IMR-90 (cell line): Measurements from ENCODE around the gene POLR2L. TPM values are rescaled to one million over a fixed set of nuclear protein-coding genes. Genes with fewer than 3 reads are reported as not detected.

ENCODE experiments used
- ATAC-seq: fragments of 200-7000 bp; cut with Tn5 transposase; 2 replicates; pipeline ENCODE4 v1.9.1; 2020; ENCODE audit warnings: low read depth, mild to moderate bottlenecking, moderate library complexity
- BruUV-seq: library from RNA; stranded (reverse); fragments of 400-500 nt; replicated peaks from 2 replicates; lab custom pipeline; 2021; lab: Mats Ljungman, UMichigan
- CTCF ChIA-PET: fragments of 300-600 bp; formaldehyde crosslinking; extraction: SDS; loops from one replicate; lab custom pipeline; 2021; ENCODE audit warnings: antibody characterized with exemption; lab: Yijun Ruan, JAX
- POLR2A ChIA-PET: fragments of 300-600 bp; sonication (Branson Sonifier 250); formaldehyde crosslinking; loops from one replicate; lab custom pipeline; 2022; ENCODE audit warnings: antibody characterized with exemption; ENCODE audit not compliant: unreplicated experiment; lab: Charles Lee
- DNase-seq: peaks from one replicate; pipeline ENCODE4 v3.0.0; 2013
- H2AFZ ChIP-seq: replicated peaks from 2 replicates; pipeline ENCODE3; 2013; ENCODE audit warnings: low read length, mild to moderate bottlenecking; ENCODE audit not compliant: poor library complexity
- H2AK5ac ChIP-seq: 2 replicates; pipeline ENCODE4 v1.6.1; 2013; ENCODE audit warnings: low read depth, low read length, inconsistent platforms
- H2AK9ac ChIP-seq: replicated peaks from 2 replicates; pipeline ENCODE3; 2013; ENCODE audit warnings: mild to moderate bottlenecking, low read depth, low read length, moderate library complexity; ENCODE audit not compliant: poor library complexity
- H2BK120ac ChIP-seq: 2 replicates; pipeline ENCODE4 v1.6.1; 2013; ENCODE audit warnings: low read depth, low read length, inconsistent platforms
- H2BK15ac ChIP-seq: 3 replicates; pipeline ENCODE4 v1.6.1; 2013; ENCODE audit warnings: low read depth, low read length, inconsistent platforms
- H2BK20ac ChIP-seq: 2 replicates; pipeline ENCODE4 v1.6.1; 2013; ENCODE audit warnings: low read depth, mild to moderate bottlenecking, inconsistent platforms, low read length, moderate library complexity
- H2BK5ac ChIP-seq: 2 replicates; pipeline ENCODE4 v1.6.1; 2013; ENCODE audit warnings: mild to moderate bottlenecking, low read depth, low read length, inconsistent platforms; ENCODE audit not compliant: poor library complexity, severe bottlenecking
- H3K14ac ChIP-seq: replicated peaks from 2 replicates; pipeline ENCODE4 v1.6.1; 2013; ENCODE audit warnings: low read depth, low read length, inconsistent platforms
- H3K18ac ChIP-seq: 2 replicates; pipeline ENCODE4 v1.6.1; 2013; ENCODE audit warnings: low read depth, low read length, control low read depth
- H3K23ac ChIP-seq: 2 replicates; pipeline ENCODE4 v1.6.1; 2013; ENCODE audit warnings: low read depth, low read length, inconsistent platforms
- H3K27ac ChIP-seq: 2 replicates; pipeline ENCODE4 v1.5.1; 2013; ENCODE audit warnings: mild to moderate bottlenecking, control low read depth, low read length; ENCODE audit not compliant: insufficient read depth
- H3K27me3 ChIP-seq: 2 replicates; pipeline ENCODE4 v1.6.1; 2013; ENCODE audit warnings: low read length; ENCODE audit not compliant: control insufficient read depth, insufficient read depth
- H3K36me3 ChIP-seq: 2 replicates; pipeline ENCODE4 v1.6.1; 2013; ENCODE audit warnings: low read length, mixed read lengths; ENCODE audit not compliant: control insufficient read depth, insufficient read depth
- H3K4ac ChIP-seq: 2 replicates; pipeline ENCODE4 v1.6.1; 2013; ENCODE audit warnings: low read depth, low read length, inconsistent platforms
- H3K4me1 ChIP-seq: 2 replicates; pipeline ENCODE4 v1.6.1; 2013; ENCODE audit warnings: low read length, mixed read lengths; ENCODE audit not compliant: control insufficient read depth, insufficient read depth
- H3K4me2 ChIP-seq: 2 replicates; pipeline ENCODE4 v1.6.1; 2013; ENCODE audit warnings: low read depth, mild to moderate bottlenecking, control low read depth, low read length, moderate library complexity
- H3K4me3 ChIP-seq: 2 replicates; pipeline ENCODE4 v1.5.1; 2013; ENCODE audit warnings: low read depth, mild to moderate bottlenecking, control low read depth, low read length, moderate library complexity; ENCODE audit not compliant: insufficient read depth
- H3K56ac ChIP-seq: 2 replicates; pipeline ENCODE4 v1.6.1; 2013; ENCODE audit warnings: low read length, inconsistent platforms; ENCODE audit not compliant: insufficient read depth; ENCODE audit errors: extremely low read depth
- H3K79me1 ChIP-seq, 2 experiments: 2 replicates each; pipeline ENCODE4 v1.6.1; 2013; ENCODE audit warnings: low read length in 2 of 2, inconsistent platforms in 1 of 2, low read depth in 1 of 2
- H3K9ac ChIP-seq: 2 replicates; pipeline ENCODE4 v1.6.1; 2013; ENCODE audit warnings: low read depth, low read length, control low read depth
- H3K9me1 ChIP-seq: 2 replicates; pipeline ENCODE4 v1.6.1; 2013; ENCODE audit warnings: low read length, inconsistent platforms; ENCODE audit not compliant: insufficient read depth
- H3K9me3 ChIP-seq: 2 replicates; pipeline ENCODE4 v1.6.1; 2013; ENCODE audit warnings: low read length; ENCODE audit not compliant: control insufficient read depth, insufficient read depth
- H4K20me1 ChIP-seq: 2 replicates; pipeline ENCODE4 v1.6.1; 2013; ENCODE audit warnings: low read length, inconsistent platforms; ENCODE audit not compliant: insufficient read depth
- H4K5ac ChIP-seq: 2 replicates; pipeline ENCODE4 v1.6.1; 2013; ENCODE audit warnings: mild to moderate bottlenecking, low read depth, low read length, control low read depth
- H4K8ac ChIP-seq, 2 experiments: 2 replicates each; pipeline ENCODE4 v1.6.1; 2013; ENCODE audit warnings: low read depth in 2 of 2, low read length in 2 of 2, control low read depth in 1 of 2, inconsistent platforms in 1 of 2
- H4K91ac ChIP-seq: 2 replicates; pipeline ENCODE4 v1.6.1; 2013; ENCODE audit warnings: low read depth, low read length, inconsistent platforms; ENCODE audit not compliant: insufficient read depth
- BHLHE40 ChIP-seq: fragments of 150-350 bp; IDR thresholded peaks from 2 replicates; pipeline ENCODE4 v1.6.1; 2016; ENCODE audit warnings: mild to moderate bottlenecking, low read depth, low read length
- CEBPB ChIP-seq: IDR thresholded peaks from 2 replicates; pipeline ENCODE4 v1.6.1; 2012; ENCODE audit warnings: low read depth, low read length, improper control_type of control experiment
- CHD1 ChIP-seq: IDR thresholded peaks from 2 replicates; pipeline ENCODE4 v1.6.1; 2012; ENCODE audit warnings: low read depth, low read length, improper control_type of control experiment
- CTCF ChIP-seq: conservative IDR thresholded peaks from 2 replicates; pipeline ENCODE4 v1.5.1; 2012; ENCODE audit warnings: mild to moderate bottlenecking, low read depth, low read length, improper control_type of control experiment
- ELK1 ChIP-seq: fragments of 150-350 bp; IDR thresholded peaks from 2 replicates; pipeline ENCODE4 v1.6.1; 2016; ENCODE audit warnings: low read depth, mild to moderate bottlenecking, low read length, moderate library complexity, borderline replicate concordance
- FOS ChIP-seq: fragments of 150-350 bp; IDR thresholded peaks from 2 replicates; pipeline ENCODE4 v1.6.1; 2016; ENCODE audit warnings: low read depth, low read length
- MAFK ChIP-seq: IDR thresholded peaks from 2 replicates; pipeline ENCODE4 v1.6.1; 2012; ENCODE audit warnings: low read depth, low read length, improper control_type of control experiment
- MAZ ChIP-seq: IDR thresholded peaks from 2 replicates; pipeline ENCODE4 v1.6.1; 2012; ENCODE audit warnings: low read depth, mild to moderate bottlenecking, low read length, improper control_type of control experiment, moderate library complexity, borderline replicate concordance
- MXI1 ChIP-seq: IDR thresholded peaks from 2 replicates; pipeline ENCODE4 v1.6.1; 2012; ENCODE audit warnings: low read depth, mild to moderate bottlenecking, low read length, moderate library complexity, borderline replicate concordance
- POLR2A ChIP-seq: IDR thresholded peaks from 2 replicates; pipeline ENCODE4 v1.6.1; 2012; ENCODE audit warnings: mild to moderate bottlenecking, low read depth, low read length
- RAD21 ChIP-seq: IDR thresholded peaks from 2 replicates; pipeline ENCODE4 v1.6.1; 2012; ENCODE audit warnings: low read length, improper control_type of control experiment
- RCOR1 ChIP-seq: IDR thresholded peaks from 2 replicates; pipeline ENCODE4 v1.6.1; 2012; ENCODE audit warnings: mild to moderate bottlenecking, low read length, improper control_type of control experiment; ENCODE audit not compliant: insufficient replicate concordance
- RFX5 ChIP-seq: IDR thresholded peaks from 2 replicates; pipeline ENCODE4 v1.8.0; 2012; ENCODE audit warnings: low read depth, mild to moderate bottlenecking, low read length, moderate library complexity
- SMC3 ChIP-seq: fragments of 150-350 bp; IDR thresholded peaks from 2 replicates; pipeline ENCODE4 v1.6.1; 2016; ENCODE audit warnings: low read depth, mild to moderate bottlenecking, antibody characterized with exemption, low read length, moderate library complexity
- WGBS, 2 experiments: methylation state at CpG; one replicate each; pipeline versions ENCODE4 v1.1.5 to v1.1.7; 2013; ENCODE audit warnings: missing lambda C conversion rate in 2 of 2; ENCODE audit not compliant: insufficient read length in 1 of 2; ENCODE audit errors: extremely low coverage in 2 of 2; 5-methylcytosine and 5-hydroxymethylcytosine counted together
- dilution Hi-C: fragments of 300-500 bp; cut with HindIII; formaldehyde crosslinking; loops from one replicate; pipeline ENCODE4 v1.14.3; 2018; ENCODE audit warnings: low sequenced_read_pairs; ENCODE audit not compliant: unreplicated experiment
- in situ Hi-C: fragments of 300-500 bp; cut with MboI; formaldehyde crosslinking; loops from 3 replicates; pipeline ENCODE4 v1.14.3; 2019; ENCODE audit warnings: low sequenced_read_pairs, inconsistent platforms, mixed read lengths
- intact Hi-C: fragments of 100-400 bp; cut with micrococcal nuclease; formaldehyde crosslinking; loops from 2 replicates; pipeline ENCODE4 v1.10.0; 2022
- polyA plus RNA-seq, 3 experiments: library from polyadenylated mRNA; depleted of rRNA; stranded (reverse); fragments of >200 nt; gene quantifications; 2 replicates each; pipeline ENCODE4 v1.2.3, GENCODE V29; 2012; ENCODE audit warnings: low replicate concordance in 1 of 3
- total RNA-seq: library from RNA; depleted of rRNA; stranded (reverse); fragments of >200 nt; gene quantifications from 2 replicates; pipeline ENCODE4 v1.2.3, GENCODE V29; 2012
- TF ChIP-seq, protein P1 (sequence below): fragments of 150-350 bp; IDR thresholded peaks from 2 replicates; pipeline ENCODE4 v1.6.1; 2017; ENCODE audit warnings: mild to moderate bottlenecking, antibody characterized with exemption, low read length, low read depth

POLR2L gene
- total and polyA plus RNA-seq, 2 of the 4 experiments (the other 2 are of a cell fraction): 44.4 to 416 TPM

- BruUV-seq: no TSS peak
- intact Hi-C loops (no loop called here), in situ Hi-C loops (no loop called here), dilution Hi-C loops (no loop called here)
- Histone ChIP-seq H4K5ac (no peak overlapping the region), H3K4me1 (no peaks in the 10 kb centered on the region; the same call in 1 of the 2 replicates), H4K8ac (no peak overlapping the region), H3K27me3 (no peaks in the 10 kb centered on the region), H3K14ac (no peak overlapping the region), H3K9ac (no peak overlapping the region), H3K56ac (no peak overlapping the region), H3K23ac (no peak overlapping the region), H3K9me3 (no peaks in the 10 kb centered on the region), H4K91ac (no peak overlapping the region), H2BK5ac (no peak overlapping the region), H3K18ac (no peak overlapping the region), H2BK15ac (no peak overlapping the region), H2AK5ac (no peak overlapping the region), H4K20me1 (peaks cover 26% of the 10 kb centered on the region), H3K79me1 (peaks cover 3 to 11% of the 10 kb centered on the region in 2 experiments; a peak in 1 of 4 replicates), H3K4me2 (no peak overlapping the region), H3K9me1 (peaks cover 3% of the 10 kb centered on the region; the same call in 1 of the 2 replicates), H3K36me3 (peaks cover 23% of the 10 kb centered on the region; the same call in 1 of the 2 replicates), H2AFZ (no peak overlapping the region), H2AK9ac (no peak overlapping the region), H3K4me3 (no peak overlapping the region), H3K4ac (no peak overlapping the region), H2BK120ac (no peak overlapping the region), H3K27ac (no peak overlapping the region), H2BK20ac (no peak overlapping the region)
- ATAC-seq (no peak), DNase-seq (no peak)
- ChIA-PET POLR2A (interaction anchor here (0.5 kb wide), 1 partner anchor 50 kb away, joined by 4 read pairs; no protein-coding TSS in a partner anchor), CTCF (no interaction called here)
- 83% methylated on average over 12 of the region's 25 CpGs; no CpG with 5 or more reads in 1 of the 2 experiments for WGBS, 2 experiments
- TF ChIP-seq RFX5 (no peak), SMC3 (no peak), BHLHE40 (no peak), MAFK (no peak), MAZ (no peak), FOS (no peak), RCOR1 (no peak), RAD21 (no peak), CEBPB (no peak), CHD1 (no peak), POLR2A (no peak), CTCF (no peak), ELK1 (no peak), MXI1 (no peak)
- TF ChIP-seq, protein P1, sequence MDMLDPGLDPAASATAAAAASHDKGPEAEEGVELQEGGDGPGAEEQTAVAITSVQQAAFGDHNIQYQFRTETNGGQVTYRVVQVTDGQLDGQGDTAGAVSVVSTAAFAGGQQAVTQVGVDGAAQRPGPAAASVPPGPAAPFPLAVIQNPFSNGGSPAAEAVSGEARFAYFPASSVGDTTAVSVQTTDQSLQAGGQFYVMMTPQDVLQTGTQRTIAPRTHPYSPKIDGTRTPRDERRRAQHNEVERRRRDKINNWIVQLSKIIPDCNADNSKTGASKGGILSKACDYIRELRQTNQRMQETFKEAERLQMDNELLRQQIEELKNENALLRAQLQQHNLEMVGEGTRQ: no peak
Observed at GRCh38 chr11:869399-870126, 27.2 kb upstream of the POLR2L start.
